ENCODE results near the gene PYROXD2. TPM values are rescaled to one million over a fixed set of nuclear protein-coding genes. Genes with fewer than 3 reads are reported as not detected.

Gene PYROXD2
- total and polyA plus RNA-seq, 10 of the 15 experiments (the other 5 are each of a cell fraction or from before 2014, with no cell fraction given): 4.8 to 15.8 (median 11.1) TPM

DNA sequence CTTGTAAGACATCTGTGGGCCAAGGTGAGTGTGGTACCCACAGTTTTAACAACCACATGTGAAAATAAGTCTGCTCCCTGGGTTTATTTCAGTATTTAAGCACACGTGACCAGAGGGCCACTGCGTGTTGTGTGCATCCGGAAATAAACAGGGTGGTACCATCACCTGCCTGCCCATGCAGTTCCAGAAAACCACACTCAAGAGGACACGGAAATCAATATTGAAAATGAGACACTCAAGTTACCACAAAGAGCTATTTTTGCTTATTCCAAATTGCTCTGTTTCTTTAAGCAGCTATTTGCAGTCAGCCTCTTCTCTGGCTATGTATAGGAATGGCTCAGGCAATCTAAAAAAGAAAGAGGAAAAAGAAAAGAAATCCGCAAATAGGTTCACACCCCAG is 75.2 kb downstream of the PYROXD2 start (continued):
- TF ChIP-seq, protein P1, sequence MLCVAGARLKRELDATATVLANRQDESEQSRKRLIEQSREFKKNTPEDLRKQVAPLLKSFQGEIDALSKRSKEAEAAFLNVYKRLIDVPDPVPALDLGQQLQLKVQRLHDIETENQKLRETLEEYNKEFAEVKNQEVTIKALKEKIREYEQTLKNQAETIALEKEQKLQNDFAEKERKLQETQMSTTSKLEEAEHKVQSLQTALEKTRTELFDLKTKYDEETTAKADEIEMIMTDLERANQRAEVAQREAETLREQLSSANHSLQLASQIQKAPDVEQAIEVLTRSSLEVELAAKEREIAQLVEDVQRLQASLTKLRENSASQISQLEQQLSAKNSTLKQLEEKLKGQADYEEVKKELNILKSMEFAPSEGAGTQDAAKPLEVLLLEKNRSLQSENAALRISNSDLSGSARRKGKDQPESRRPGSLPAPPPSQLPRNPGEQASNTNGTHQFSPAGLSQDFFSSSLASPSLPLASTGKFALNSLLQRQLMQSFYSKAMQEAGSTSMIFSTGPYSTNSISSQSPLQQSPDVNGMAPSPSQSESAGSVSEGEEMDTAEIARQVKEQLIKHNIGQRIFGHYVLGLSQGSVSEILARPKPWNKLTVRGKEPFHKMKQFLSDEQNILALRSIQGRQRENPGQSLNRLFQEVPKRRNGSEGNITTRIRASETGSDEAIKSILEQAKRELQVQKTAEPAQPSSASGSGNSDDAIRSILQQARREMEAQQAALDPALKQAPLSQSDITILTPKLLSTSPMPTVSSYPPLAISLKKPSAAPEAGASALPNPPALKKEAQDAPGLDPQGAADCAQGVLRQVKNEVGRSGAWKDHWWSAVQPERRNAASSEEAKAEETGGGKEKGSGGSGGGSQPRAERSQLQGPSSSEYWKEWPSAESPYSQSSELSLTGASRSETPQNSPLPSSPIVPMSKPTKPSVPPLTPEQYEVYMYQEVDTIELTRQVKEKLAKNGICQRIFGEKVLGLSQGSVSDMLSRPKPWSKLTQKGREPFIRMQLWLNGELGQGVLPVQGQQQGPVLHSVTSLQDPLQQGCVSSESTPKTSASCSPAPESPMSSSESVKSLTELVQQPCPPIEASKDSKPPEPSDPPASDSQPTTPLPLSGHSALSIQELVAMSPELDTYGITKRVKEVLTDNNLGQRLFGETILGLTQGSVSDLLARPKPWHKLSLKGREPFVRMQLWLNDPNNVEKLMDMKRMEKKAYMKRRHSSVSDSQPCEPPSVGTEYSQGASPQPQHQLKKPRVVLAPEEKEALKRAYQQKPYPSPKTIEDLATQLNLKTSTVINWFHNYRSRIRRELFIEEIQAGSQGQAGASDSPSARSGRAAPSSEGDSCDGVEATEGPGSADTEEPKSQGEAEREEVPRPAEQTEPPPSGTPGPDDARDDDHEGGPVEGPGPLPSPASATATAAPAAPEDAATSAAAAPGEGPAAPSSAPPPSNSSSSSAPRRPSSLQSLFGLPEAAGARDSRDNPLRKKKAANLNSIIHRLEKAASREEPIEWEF (IDR thresholded peaks at IDR 0.05; ENCODE audit: insufficient replicate concordance, low read depth, low read length): no peak
- TF ChIP-seq MEF2B (IDR thresholded peaks at IDR 0.05; ENCODE audit: partially characterized antibody, poor library complexity, severe bottlenecking) (peak; percentile 76), RFX5 (IDR thresholded peaks at IDR 0.05; ENCODE audit: low read depth, low read length) (no peak), RB1 (IDR thresholded peaks at IDR 0.05; ENCODE audit: borderline replicate concordance) (no peak), EED (IDR thresholded peaks at IDR 0.05; ENCODE audit: low read depth) (peak; percentile 83), FOXK2 (IDR thresholded peaks at IDR 0.05) (no peak), NR2C2 (IDR thresholded peaks at IDR 0.05; ENCODE audit: borderline replicate concordance, control insufficient read depth, insufficient read length, low read depth) (no peak), YY1 (IDR thresholded peaks at IDR 0.05; ENCODE audit: low read depth, low read length) (no peak)
- TF ChIP-seq, protein P2, sequence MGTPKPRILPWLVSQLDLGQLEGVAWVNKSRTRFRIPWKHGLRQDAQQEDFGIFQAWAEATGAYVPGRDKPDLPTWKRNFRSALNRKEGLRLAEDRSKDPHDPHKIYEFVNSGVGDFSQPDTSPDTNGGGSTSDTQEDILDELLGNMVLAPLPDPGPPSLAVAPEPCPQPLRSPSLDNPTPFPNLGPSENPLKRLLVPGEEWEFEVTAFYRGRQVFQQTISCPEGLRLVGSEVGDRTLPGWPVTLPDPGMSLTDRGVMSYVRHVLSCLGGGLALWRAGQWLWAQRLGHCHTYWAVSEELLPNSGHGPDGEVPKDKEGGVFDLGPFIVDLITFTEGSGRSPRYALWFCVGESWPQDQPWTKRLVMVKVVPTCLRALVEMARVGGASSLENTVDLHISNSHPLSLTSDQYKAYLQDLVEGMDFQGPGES (IDR thresholded peaks at IDR 0.05): no peak
- TF ChIP-seq, protein P3, sequence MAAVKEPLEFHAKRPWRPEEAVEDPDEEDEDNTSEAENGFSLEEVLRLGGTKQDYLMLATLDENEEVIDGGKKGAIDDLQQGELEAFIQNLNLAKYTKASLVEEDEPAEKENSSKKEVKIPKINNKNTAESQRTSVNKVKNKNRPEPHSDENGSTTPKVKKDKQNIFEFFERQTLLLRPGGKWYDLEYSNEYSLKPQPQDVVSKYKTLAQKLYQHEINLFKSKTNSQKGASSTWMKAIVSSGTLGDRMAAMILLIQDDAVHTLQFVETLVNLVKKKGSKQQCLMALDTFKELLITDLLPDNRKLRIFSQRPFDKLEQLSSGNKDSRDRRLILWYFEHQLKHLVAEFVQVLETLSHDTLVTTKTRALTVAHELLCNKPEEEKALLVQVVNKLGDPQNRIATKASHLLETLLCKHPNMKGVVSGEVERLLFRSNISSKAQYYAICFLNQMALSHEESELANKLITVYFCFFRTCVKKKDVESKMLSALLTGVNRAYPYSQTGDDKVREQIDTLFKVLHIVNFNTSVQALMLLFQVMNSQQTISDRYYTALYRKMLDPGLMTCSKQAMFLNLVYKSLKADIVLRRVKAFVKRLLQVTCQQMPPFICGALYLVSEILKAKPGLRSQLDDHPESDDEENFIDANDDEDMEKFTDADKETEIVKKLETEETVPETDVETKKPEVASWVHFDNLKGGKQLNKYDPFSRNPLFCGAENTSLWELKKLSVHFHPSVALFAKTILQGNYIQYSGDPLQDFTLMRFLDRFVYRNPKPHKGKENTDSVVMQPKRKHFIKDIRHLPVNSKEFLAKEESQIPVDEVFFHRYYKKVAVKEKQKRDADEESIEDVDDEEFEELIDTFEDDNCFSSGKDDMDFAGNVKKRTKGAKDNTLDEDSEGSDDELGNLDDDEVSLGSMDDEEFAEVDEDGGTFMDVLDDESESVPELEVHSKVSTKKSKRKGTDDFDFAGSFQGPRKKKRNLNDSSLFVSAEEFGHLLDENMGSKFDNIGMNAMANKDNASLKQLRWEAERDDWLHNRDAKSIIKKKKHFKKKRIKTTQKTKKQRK (IDR thresholded peaks at IDR 0.05; ENCODE audit: low read depth, low read length): no peak
- TF ChIP-seq, protein P4, sequence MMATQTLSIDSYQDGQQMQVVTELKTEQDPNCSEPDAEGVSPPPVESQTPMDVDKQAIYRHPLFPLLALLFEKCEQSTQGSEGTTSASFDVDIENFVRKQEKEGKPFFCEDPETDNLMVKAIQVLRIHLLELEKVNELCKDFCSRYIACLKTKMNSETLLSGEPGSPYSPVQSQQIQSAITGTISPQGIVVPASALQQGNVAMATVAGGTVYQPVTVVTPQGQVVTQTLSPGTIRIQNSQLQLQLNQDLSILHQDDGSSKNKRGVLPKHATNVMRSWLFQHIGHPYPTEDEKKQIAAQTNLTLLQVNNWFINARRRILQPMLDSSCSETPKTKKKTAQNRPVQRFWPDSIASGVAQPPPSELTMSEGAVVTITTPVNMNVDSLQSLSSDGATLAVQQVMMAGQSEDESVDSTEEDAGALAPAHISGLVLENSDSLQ (IDR thresholded peaks at IDR 0.05): no peak
- TF ChIP-seq, protein P5, sequence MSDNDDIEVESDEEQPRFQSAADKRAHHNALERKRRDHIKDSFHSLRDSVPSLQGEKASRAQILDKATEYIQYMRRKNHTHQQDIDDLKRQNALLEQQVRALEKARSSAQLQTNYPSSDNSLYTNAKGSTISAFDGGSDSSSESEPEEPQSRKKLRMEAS (IDR thresholded peaks at IDR 0.05; ENCODE audit: low read depth, low read length): no peak
- TF ChIP-seq, protein P6, sequence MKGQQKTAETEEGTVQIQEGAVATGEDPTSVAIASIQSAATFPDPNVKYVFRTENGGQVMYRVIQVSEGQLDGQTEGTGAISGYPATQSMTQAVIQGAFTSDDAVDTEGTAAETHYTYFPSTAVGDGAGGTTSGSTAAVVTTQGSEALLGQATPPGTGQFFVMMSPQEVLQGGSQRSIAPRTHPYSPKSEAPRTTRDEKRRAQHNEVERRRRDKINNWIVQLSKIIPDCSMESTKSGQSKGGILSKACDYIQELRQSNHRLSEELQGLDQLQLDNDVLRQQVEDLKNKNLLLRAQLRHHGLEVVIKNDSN (IDR thresholded peaks at IDR 0.05; ENCODE audit: borderline replicate concordance, extremely low read length, insufficient read depth, low read depth, low read length): peak; percentile 77
- TF ChIP-seq, protein P7, sequence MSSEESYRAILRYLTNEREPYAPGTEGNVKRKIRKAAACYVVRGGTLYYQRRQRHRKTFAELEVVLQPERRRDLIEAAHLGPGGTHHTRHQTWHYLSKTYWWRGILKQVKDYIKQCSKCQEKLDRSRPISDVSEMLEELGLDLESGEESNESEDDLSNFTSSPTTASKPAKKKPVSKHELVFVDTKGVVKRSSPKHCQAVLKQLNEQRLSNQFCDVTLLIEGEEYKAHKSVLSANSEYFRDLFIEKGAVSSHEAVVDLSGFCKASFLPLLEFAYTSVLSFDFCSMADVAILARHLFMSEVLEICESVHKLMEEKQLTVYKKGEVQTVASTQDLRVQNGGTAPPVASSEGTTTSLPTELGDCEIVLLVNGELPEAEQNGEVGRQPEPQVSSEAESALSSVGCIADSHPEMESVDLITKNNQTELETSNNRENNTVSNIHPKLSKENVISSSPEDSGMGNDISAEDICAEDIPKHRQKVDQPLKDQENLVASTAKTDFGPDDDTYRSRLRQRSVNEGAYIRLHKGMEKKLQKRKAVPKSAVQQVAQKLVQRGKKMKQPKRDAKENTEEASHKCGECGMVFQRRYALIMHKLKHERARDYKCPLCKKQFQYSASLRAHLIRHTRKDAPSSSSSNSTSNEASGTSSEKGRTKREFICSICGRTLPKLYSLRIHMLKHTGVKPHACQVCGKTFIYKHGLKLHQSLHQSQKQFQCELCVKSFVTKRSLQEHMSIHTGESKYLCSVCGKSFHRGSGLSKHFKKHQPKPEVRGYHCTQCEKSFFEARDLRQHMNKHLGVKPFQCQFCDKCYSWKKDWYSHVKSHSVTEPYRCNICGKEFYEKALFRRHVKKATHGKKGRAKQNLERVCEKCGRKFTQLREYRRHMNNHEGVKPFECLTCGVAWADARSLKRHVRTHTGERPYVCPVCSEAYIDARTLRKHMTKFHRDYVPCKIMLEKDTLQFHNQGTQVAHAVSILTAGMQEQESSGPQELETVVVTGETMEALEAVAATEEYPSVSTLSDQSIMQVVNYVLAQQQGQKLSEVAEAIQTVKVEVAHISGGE (CRISPR knock-in tag; IDR thresholded peaks at IDR 0.05): no peak

Measured in GM12878 (cell line).